ENCODE measurements around the gene DLG3. TPM values are rescaled to one million over a fixed set of nuclear protein-coding genes. Genes with fewer than 3 reads are reported as not detected.

DLG3 gene
- total and polyA plus RNA-seq, 2 of the 8 experiments (the other 6 are each of a cell fraction or from before 2014, with no cell fraction given): 29.2 to 63.8 TPM

DNA sequence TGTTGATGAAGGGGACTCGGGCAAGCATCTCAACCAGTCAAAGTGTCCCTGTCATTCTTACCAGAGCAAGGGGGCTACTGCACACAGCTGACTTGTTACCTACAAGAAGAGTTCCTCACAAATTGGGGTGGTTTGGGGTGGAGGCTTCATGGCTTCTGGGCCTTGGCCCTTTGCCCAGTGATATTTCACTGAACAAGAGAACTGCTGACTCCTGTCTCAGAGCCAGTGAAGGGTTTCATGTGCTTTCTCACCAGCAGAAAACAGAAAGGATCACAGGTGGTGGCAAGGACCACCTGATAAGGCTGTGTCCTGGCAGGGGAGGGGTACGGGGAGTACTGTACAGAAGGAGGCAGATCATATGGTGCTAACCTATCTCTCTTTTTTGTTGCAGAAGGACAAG, 53.5 kb downstream of the DLG3 start (continued):
- TF ChIP-seq CHD7 (IDR thresholded peaks at IDR 0.05; ENCODE audit: insufficient replicate concordance, low read length) (no peak), TBP (IDR thresholded peaks at IDR 0.05; ENCODE audit: low read depth, low read length) (no peak), FOSL1 (IDR thresholded peaks at IDR 0.05; ENCODE audit: insufficient read depth, low read depth, low read length) (no peak), GTF2F1 (IDR thresholded peaks at IDR 0.05; ENCODE audit: borderline replicate concordance, low read depth, low read length) (no peak), CBX5 (IDR thresholded peaks at IDR 0.05; ENCODE audit: low read depth, low read length) (no peak), CHD1 (IDR thresholded peaks at IDR 0.05; ENCODE audit: low read depth, low read length) (no peak), MAFK (IDR thresholded peaks at IDR 0.05; ENCODE audit: low read depth, low read length) (no peak), POLR2AphosphoS5 (IDR thresholded peaks at IDR 0.05; ENCODE audit: low read depth, low read length) (no peak), SUZ12 (IDR thresholded peaks at IDR 0.05; ENCODE audit: low read length) (no peak), RXRA (IDR thresholded peaks at IDR 0.05; ENCODE audit: insufficient read depth, low read depth, low read length) (no peak), HDAC6 (IDR thresholded peaks at IDR 0.05; ENCODE audit: low read depth, low read length) (no peak)
- TF ChIP-seq, protein P1, sequence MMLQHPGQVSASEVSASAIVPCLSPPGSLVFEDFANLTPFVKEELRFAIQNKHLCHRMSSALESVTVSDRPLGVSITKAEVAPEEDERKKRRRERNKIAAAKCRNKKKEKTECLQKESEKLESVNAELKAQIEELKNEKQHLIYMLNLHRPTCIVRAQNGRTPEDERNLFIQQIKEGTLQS (IDR thresholded peaks at IDR 0.05; ENCODE audit: insufficient read depth, low read depth, low read length): no peak
